ENCODE data around the gene ATXN7L1.
"Not testable (repeated sequence)": the region's sequence is repeated elsewhere in the genome, so short reads cannot be mapped to it uniquely, and the experiment has no call there.

ATXN7L1 gene

DNA sequence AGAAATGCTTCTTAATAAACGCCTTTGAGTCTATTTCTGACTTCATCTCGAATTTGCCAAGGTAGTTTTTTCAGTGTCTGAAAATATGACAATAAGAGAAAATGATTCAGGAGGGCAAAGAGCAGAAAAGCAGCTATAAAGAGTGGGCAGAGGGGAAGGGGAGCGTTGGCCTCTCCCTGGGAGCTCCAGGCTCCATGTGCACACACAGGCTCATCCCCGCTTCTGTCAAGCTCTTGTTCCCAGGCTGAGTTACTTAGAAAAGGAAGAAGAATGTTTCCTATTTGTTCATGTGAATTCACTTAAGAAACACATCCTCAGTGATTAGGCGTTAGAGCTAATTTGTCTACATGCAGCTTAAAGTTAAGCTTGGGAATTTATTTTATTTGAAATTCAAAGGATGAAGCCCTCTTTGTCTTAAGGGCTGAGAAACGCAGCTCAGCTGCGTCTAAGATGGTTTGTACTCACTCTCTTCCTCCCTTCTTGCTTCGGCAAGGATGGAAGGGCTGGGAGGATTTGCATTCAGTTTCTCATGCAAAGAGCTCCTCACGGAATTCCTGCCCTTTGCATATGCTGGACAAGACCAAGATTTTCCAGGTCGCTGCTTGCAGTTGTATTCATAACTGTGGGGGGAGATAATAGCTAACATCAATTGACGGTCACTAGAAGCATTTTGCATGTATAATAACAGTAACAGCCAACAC lies 29.0 kb upstream of the ATXN7L1 start:
- Mint-ChIP-seq H3K36me3 (ENCODE audit: low read depth) (no peaks in the 10 kb centered on the region), H3K9me3 (peaks cover 4% of the 10 kb centered on the region)

DNA sequence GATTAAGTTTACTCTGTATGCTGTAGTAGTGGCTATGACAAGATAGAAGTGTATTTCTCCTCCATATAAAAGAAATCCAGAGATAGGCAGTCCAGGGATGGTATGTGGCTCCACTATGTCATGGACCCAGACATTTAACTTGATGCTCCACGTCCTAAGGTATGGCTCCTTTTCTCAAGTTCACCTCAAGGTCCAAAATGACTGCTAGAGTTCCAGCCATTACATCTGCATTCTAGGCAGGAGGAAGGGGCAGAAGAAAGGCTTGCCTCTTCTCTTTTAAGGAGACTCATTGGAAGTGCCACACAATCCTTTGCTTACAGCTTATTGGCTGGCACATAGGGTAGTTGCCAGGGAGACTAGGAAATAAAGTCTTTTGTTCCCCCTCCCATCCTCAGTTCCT lies 27.7 kb upstream of the ATXN7L1 start:
- no peaks in the 10 kb centered on the region for H3K4me1 Mint-ChIP-seq (ENCODE audit: low read depth)
- peaks cover 16% of the 10 kb centered on the region for H3K27me3 Mint-ChIP-seq (ENCODE audit: low read depth)
- H3K36me3 Mint-ChIP-seq (ENCODE audit: low read depth): no peaks in the 10 kb centered on the region
- H3K27ac Mint-ChIP-seq: no peak overlapping the region
- H3K4me3 Mint-ChIP-seq: no peak overlapping the region
- no peaks in the 10 kb centered on the region for H3K9me3 Mint-ChIP-seq

More for the DNA sequence above, 29.0 kb upstream of the ATXN7L1 start:
- no peak overlapping the region for H3K4me3 Mint-ChIP-seq
- no peaks in the 10 kb centered on the region for H3K4me1 Mint-ChIP-seq (ENCODE audit: low read depth)
- H3K27ac Mint-ChIP-seq: no peak overlapping the region
- peaks cover 16% of the 10 kb centered on the region for H3K27me3 Mint-ChIP-seq (ENCODE audit: low read depth)

DNA sequence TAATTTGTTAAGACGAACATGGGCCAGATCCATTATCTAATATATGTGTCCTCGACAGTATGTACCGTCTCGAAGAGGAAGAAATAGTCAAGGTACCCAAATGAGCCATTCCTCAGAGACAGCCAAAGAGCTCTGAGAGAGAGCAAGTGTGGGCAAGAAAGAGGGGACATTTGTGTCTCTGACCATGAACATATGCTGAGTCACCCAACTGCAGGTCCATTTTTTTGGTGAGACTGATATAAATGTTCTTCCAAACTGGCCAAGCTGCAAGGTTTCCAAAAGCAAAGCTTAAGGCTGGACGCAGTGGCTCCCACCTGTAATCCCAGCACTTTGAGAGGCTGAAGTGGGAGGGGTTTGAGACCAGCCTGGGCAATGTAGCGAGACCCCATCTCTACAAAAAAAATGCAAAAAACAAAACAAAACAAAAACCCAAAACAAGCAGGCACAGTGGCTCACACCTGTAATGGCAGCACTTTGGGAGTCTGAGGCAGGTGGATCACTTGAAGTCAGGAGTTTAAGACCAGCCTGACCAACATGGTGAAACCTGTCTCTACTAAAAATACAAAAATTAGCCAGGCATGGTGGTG lies 26.0 kb upstream of the ATXN7L1 start:
- H3K4me3 Mint-ChIP-seq: no peak overlapping the region
- H3K9me3 Mint-ChIP-seq: no peaks in the 10 kb centered on the region
- no peak overlapping the region for H3K27ac Mint-ChIP-seq
- H3K27me3 Mint-ChIP-seq (ENCODE audit: low read depth): peaks cover 22% of the 10 kb centered on the region
- H3K36me3 Mint-ChIP-seq (ENCODE audit: low read depth): no peaks in the 10 kb centered on the region
- no peaks in the 10 kb centered on the region for H3K4me1 Mint-ChIP-seq (ENCODE audit: low read depth)

DNA sequence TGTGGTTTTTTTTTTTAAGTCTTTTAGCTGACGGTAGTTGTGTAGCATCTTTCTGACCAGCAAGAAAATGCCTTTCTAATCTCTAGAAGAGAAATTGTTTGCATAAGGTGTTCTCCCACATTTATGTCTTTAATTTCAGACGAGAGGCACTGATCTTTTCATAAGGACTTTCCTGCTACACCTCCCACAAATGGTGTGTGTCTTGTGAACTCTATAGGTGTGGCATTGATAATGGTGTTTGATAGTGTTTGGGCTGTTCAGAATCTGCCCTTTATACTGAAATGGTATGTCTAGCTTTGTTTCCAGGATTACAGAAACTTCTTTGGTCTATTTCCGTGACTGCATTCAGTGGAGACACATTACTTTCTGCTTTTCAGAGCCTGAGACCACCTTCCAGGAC lies 21.6 kb upstream of the ATXN7L1 start:
- Mint-ChIP-seq H3K9me3 (no peaks in the 10 kb centered on the region), H3K4me1 (ENCODE audit: low read depth) (no peaks in the 10 kb centered on the region), H3K27ac (no peak overlapping the region), H3K4me3 (no peak overlapping the region), H3K27me3 (ENCODE audit: low read depth) (peaks cover 15% of the 10 kb centered on the region), H3K36me3 (ENCODE audit: low read depth) (no peaks in the 10 kb centered on the region)

DNA sequence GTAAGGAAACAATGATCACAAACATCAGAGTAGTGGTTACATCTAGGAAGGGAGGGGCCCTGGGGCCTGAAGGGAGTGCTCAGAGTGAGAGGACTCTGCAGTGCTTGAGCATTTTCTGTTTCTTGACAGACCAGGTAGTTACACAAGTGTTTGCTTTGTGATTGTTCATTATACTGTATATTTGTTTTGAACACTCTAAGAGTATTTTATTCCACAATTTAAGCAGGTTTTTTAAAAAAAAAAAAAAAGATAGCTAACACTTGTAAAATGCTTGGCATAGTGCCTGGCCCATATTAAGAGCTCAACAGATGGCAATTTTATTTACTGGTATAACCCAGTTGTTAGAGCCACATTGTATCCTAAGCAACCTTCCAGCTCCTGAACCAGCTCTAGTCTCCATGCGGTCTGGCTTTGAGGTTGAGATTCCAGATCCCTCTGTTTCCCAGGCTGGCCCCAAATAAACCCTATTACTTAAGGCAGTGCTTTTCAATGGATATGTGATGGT lies 20.1 kb upstream of the ATXN7L1 start:
- Mint-ChIP-seq H3K27ac (no peak overlapping the region), H3K9me3 (no peaks in the 10 kb centered on the region), H3K4me1 (ENCODE audit: low read depth) (no peaks in the 10 kb centered on the region), H3K36me3 (ENCODE audit: low read depth) (no peaks in the 10 kb centered on the region), H3K27me3 (ENCODE audit: low read depth) (peaks cover 22% of the 10 kb centered on the region), H3K4me3 (no peak overlapping the region)

DNA sequence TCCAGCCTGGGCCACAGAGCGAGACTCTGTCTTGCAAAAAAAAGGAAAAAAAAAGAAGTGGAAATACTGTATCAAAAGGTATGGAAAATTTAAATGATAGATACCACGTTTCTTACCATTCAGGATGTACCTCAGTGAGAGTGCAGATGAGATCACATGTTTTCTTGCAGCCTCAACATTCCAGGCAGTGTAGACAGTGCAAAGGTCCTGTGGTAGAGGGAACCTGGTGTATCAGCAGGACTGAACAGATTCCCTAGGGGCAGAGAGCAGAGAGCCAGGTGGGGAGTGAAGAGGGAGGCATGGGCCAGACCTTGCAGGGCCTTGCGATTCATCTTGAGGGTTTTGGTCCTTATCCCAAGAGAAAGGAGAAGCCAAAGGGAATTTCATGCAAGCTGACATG lies 17.7 kb upstream of the ATXN7L1 start:
- H3K4me3 Mint-ChIP-seq: no peak overlapping the region
- no peaks in the 10 kb centered on the region for H3K9me3 Mint-ChIP-seq
- H3K27ac Mint-ChIP-seq: no peak overlapping the region
- H3K27me3 Mint-ChIP-seq (ENCODE audit: low read depth): peaks cover 14% of the 10 kb centered on the region
- H3K36me3 Mint-ChIP-seq (ENCODE audit: low read depth): no peaks in the 10 kb centered on the region
- H3K4me1 Mint-ChIP-seq (ENCODE audit: low read depth): peaks cover 2% of the 10 kb centered on the region

GRCh38 chr7:105892387-105892786 lies 16.0 kb upstream of the ATXN7L1 start:
- peaks cover 2% of the 10 kb centered on the region for H3K4me1 Mint-ChIP-seq (ENCODE audit: low read depth)
- H3K27me3 Mint-ChIP-seq (ENCODE audit: low read depth): peaks cover 13% of the 10 kb centered on the region
- H3K36me3 Mint-ChIP-seq (ENCODE audit: low read depth): no peaks in the 10 kb centered on the region
- H3K4me3 Mint-ChIP-seq: no peak overlapping the region
- H3K27ac Mint-ChIP-seq: no peak overlapping the region
- no peaks in the 10 kb centered on the region for H3K9me3 Mint-ChIP-seq

GRCh38 chr7:105890290-105890997 lies 14.0 kb upstream of the ATXN7L1 start:
- Mint-ChIP-seq H3K4me3 (no peak overlapping the region), H3K9me3 (no peaks in the 10 kb centered on the region), H3K27me3 (ENCODE audit: low read depth) (peaks cover 13% of the 10 kb centered on the region), H3K4me1 (ENCODE audit: low read depth) (peaks cover 6% of the 10 kb centered on the region), H3K27ac (no peak overlapping the region), H3K36me3 (ENCODE audit: low read depth) (no peaks in the 10 kb centered on the region)

- Mint-ChIP-seq H3K36me3 (ENCODE audit: low read depth) (peaks cover 2% of the 10 kb centered on the region), H3K27ac (no peak overlapping the region), H3K27me3 (ENCODE audit: low read depth) (peaks cover 13% of the 10 kb centered on the region), H3K9me3 (no peaks in the 10 kb centered on the region), H3K4me1 (ENCODE audit: low read depth) (peaks cover 7% of the 10 kb centered on the region), H3K4me3 (no peak overlapping the region)
Observed at GRCh38 chr7:105887569-105888189, 11.3 kb upstream of the ATXN7L1 start.

- Mint-ChIP-seq H3K36me3 (ENCODE audit: low read depth) (peaks cover 2% of the 10 kb centered on the region), H3K4me1 (ENCODE audit: low read depth) (peaks cover 7% of the 10 kb centered on the region), H3K27me3 (ENCODE audit: low read depth) (peaks cover 8% of the 10 kb centered on the region), H3K4me3 (no peak overlapping the region), H3K9me3 (no peaks in the 10 kb centered on the region), H3K27ac (no peak overlapping the region)
Observed at GRCh38 chr7:105886776-105887175, 10.4 kb upstream of the ATXN7L1 start.

DNA sequence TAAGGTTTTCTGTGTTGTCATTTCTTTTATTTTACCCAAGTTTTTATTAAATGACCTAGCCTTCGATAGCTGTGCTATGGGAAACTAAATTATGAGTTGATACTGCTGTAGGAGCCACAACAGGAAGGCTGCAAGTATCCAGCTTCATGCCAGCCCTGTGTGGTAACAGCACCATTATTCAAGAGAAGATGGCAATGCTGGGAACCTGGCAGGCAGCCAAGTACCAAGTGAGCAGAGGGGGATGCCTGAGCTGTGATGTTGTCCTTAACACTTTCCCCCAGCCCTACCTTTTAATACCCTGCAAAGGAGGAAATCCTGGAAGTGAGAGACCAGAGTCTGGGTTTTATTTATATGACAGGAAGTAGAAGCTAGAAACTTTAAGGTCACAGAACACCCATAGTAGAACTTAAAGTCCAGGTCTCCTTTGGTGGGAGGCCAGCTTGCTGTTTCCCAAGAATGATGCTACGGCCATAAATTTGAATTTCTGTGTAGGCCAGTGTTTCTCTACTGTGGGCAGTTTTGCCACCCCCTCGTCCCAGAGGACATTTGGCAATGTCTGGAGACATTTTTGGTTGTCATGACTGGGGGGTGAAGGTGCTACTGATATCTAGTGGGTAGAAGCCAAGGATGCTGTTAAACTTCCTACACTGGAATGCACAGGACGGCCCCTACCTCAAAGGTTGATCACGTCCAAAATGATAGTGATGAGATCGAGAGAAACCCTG lies 9.2 kb upstream of the ATXN7L1 start:
- Mint-ChIP-seq H3K27me3 (ENCODE audit: low read depth) (peaks cover 16% of the 10 kb centered on the region), H3K4me1 (ENCODE audit: low read depth) (peaks cover 9% of the 10 kb centered on the region), H3K36me3 (ENCODE audit: low read depth) (peaks cover 2% of the 10 kb centered on the region), H3K27ac (no peak overlapping the region), H3K4me3 (no peak overlapping the region), H3K9me3 (no peaks in the 10 kb centered on the region)

DNA sequence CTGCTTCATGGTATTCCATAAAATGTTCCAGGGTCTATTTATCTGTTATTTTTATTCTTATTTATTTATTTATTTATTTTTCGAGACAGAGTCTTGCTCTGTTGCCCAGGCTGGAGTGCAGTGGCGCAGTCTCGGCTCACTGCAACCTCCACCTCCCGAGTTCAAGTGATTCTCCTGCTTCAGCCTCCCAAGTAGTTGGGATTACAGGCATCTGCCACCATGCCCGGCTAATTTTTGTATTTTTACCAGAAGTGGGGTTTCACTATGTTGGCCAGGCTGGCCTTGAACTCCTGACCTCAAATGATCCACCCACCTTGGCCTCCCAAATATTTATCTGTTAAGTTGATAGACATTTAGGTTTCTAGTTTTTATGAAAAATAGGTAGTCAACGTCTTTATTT lies 6.8 kb upstream of the ATXN7L1 start:
- Mint-ChIP-seq H3K4me1 (ENCODE audit: low read depth) (peaks cover 14% of the 10 kb centered on the region), H3K27me3 (ENCODE audit: low read depth) (peaks cover 34% of the 10 kb centered on the region)
- not testable (repeated sequence) for H3K4me3 Mint-ChIP-seq; H3K36me3 Mint-ChIP-seq (ENCODE audit: low read depth); H3K9me3 Mint-ChIP-seq; H3K27ac Mint-ChIP-seq

DNA sequence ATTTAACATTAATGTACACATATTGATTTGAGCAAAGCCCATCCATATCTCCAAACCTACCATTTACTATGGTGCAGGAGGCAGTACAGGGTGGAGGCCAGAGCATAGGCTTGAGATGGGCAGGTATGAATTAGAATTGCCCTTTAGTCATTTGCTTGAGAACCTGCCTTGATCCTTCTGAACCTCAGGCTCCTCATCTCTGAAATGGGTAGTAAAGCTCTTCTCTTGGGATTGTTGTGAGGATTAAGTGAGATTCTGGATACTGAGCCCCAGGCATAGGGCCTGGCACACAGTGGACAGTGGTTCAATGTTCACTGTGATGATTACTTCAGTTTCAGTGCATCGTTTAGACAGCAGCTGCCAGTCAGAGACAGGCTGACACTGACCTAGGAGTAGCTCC lies 5.0 kb upstream of the ATXN7L1 start:
- Mint-ChIP-seq H3K27me3 (ENCODE audit: low read depth) (peaks cover 39% of the 10 kb centered on the region), H3K27ac (no peak overlapping the region), H3K4me1 (ENCODE audit: low read depth) (peaks cover 18% of the 10 kb centered on the region), H3K4me3 (no peak overlapping the region), H3K36me3 (ENCODE audit: low read depth) (peaks cover 7% of the 10 kb centered on the region), H3K9me3 (no peaks in the 10 kb centered on the region)
